Chondrocyte (in vitro differentiated cells): ENCODE measurements around the gene SMPD3. TPM values are rescaled to one million over a fixed set of nuclear protein-coding genes. Genes with fewer than 3 reads are reported as not detected.
A peak's percentile ranks its signal among the peaks of the same experiment; 100 is the strongest.

ENCODE experiments used
- DNase-seq: peaks from one replicate; pipeline ENCODE4 v3.0.0; 2021; ENCODE audit warnings: mixed read lengths, low spot score
- H3K27ac Mint-ChIP-seq: one replicate; pipeline ENCODE4 v1.8.0; 2021; ENCODE audit warnings: mild to moderate bottlenecking, moderate library complexity, mixed read lengths; ENCODE audit not compliant: unreplicated experiment
- H3K27me3 Mint-ChIP-seq: 2 replicates; pipeline ENCODE4 v1.8.0; 2021; ENCODE audit warnings: low read depth, mixed read lengths
- H3K36me3 Mint-ChIP-seq: 2 replicates; pipeline ENCODE4 v1.8.0; 2021; ENCODE audit warnings: low read depth, mixed read lengths
- H3K4me1 Mint-ChIP-seq: 2 replicates; pipeline ENCODE4 v1.8.0; 2021; ENCODE audit warnings: low read depth, mild to moderate bottlenecking, mixed read lengths
- H3K4me3 Mint-ChIP-seq: one replicate; pipeline ENCODE4 v1.8.0; 2021; ENCODE audit warnings: mild to moderate bottlenecking, moderate library complexity, mixed read lengths; ENCODE audit not compliant: unreplicated experiment
- H3K9me3 Mint-ChIP-seq: 2 replicates; pipeline ENCODE4 v1.8.0; 2021; ENCODE audit warnings: low read depth, mixed read lengths
- CTCF ChIP-seq: fragments of 200-600 bp; sonication (generic); IDR thresholded peaks from 2 replicates; pipeline ENCODE4 v1.5.0; 2021; ENCODE audit warnings: antibody characterized with exemption, mild to moderate bottlenecking, moderate library complexity
- total RNA-seq: library from RNA; stranded (reverse); gene quantifications from 3 replicates; pipeline ENCODE4 v1.2.1, GENCODE V29; 2021

The SMPD3 gene
- total RNA-seq, 1 donor from 2014 or later, result not detected

- Mint-ChIP-seq H3K27ac (no peak overlapping the region), H3K4me1 (peaks cover 17% of the 10 kb centered on the region), H3K4me3 (no peak overlapping the region), H3K27me3 (no peaks in the 10 kb centered on the region), H3K36me3 (peaks cover 8% of the 10 kb centered on the region), H3K9me3 (no peaks in the 10 kb centered on the region)
- TF ChIP-seq CTCF, result peak; percentile 92
- no peak for DNase-seq
These were observed 120.0 kb downstream of the SMPD3 start for GRCh38 chr16:68328151-68328859.

GRCh38 chr16:68324780-68325357 is 123.4 kb downstream of the SMPD3 start:
- no peak for TF ChIP-seq CTCF
- Mint-ChIP-seq H3K27me3 (no peaks in the 10 kb centered on the region), H3K36me3 (peaks cover 11% of the 10 kb centered on the region), H3K9me3 (no peaks in the 10 kb centered on the region), H3K27ac (no peak overlapping the region), H3K4me3 (no peak overlapping the region), H3K4me1 (peaks cover 5% of the 10 kb centered on the region)
- DNase-seq, result no peak

GRCh38 chr16:68324336-68324735 is 124.0 kb downstream of the SMPD3 start:
- no peak overlapping the region for H3K4me3 Mint-ChIP-seq
- TF ChIP-seq CTCF, result no peak

GRCh38 chr16:68319185-68319908 is 129.0 kb downstream of the SMPD3 start:
- TF ChIP-seq CTCF, result no peak
- Mint-ChIP-seq H3K27me3 (no peaks in the 10 kb centered on the region), H3K9me3 (no peaks in the 10 kb centered on the region), H3K4me1 (no peaks in the 10 kb centered on the region), H3K4me3 (no peak overlapping the region), H3K27ac (no peak overlapping the region), H3K36me3 (peaks cover 17% of the 10 kb centered on the region)
- no peak for DNase-seq

More at GRCh38 chr16:68324336-68324735, 124.0 kb downstream of the SMPD3 start:
- H3K9me3 Mint-ChIP-seq, result no peaks in the 10 kb centered on the region
- no peaks in the 10 kb centered on the region for H3K27me3 Mint-ChIP-seq
- H3K27ac Mint-ChIP-seq, result no peak overlapping the region
- no peak for DNase-seq
- peaks cover 11% of the 10 kb centered on the region for H3K36me3 Mint-ChIP-seq
- peaks cover 5% of the 10 kb centered on the region for H3K4me1 Mint-ChIP-seq

- no peak for DNase-seq
- Mint-ChIP-seq H3K27me3 (no peaks in the 10 kb centered on the region), H3K36me3 (peaks cover 9% of the 10 kb centered on the region), H3K4me3 (no peak overlapping the region), H3K4me1 (peaks cover 22% of the 10 kb centered on the region), H3K27ac (no peak overlapping the region), H3K9me3 (no peaks in the 10 kb centered on the region)
- TF ChIP-seq CTCF, result no peak
These were observed 135.2 kb downstream of the SMPD3 start for GRCh38 chr16:68313116-68313515.
